Right atrium auricular region (tissue), 2 donors: Measurements from ENCODE around the gene ARHGEF7. TPM values are rescaled to one million over a fixed set of nuclear protein-coding genes. Genes with fewer than 3 reads are reported as not detected.

Source experiments
- DNase-seq: peaks from one replicate; pipeline ENCODE4 v3.0.0-alpha.2; 2019; ENCODE audit warnings: low spot score
- H3K27ac ChIP-seq, 2 donors: fragments of 200-600 bp; sonication (generic); 1 replicate in 1 of 2; 2 replicates in 1 of 2; pipeline ENCODE4 v1.5.1; 2016 to 2019
- H3K27me3 ChIP-seq, 2 donors: fragments of 200-600 bp; sonication (generic); one replicate each; pipeline versions ENCODE4 v1.5.1 to v1.6.0; 2017 to 2019
- H3K36me3 ChIP-seq: fragments of 200-600 bp; sonication (generic); one replicate; pipeline ENCODE4 v1.5.1; 2016
- H3K4me1 ChIP-seq, 2 donors: fragments of 200-600 bp; sonication (generic); one replicate each; pipeline versions ENCODE4 v1.5.1 to v1.6.0; 2017 to 2019
- H3K4me3 ChIP-seq, 2 donors: fragments of 200-600 bp; sonication (generic); 1 replicate in 1 of 2; 2 replicates in 1 of 2; pipeline ENCODE4 v1.5.1; 2017 to 2019; ENCODE audit warnings: mild to moderate bottlenecking in 1 of 2, moderate library complexity in 1 of 2
- H3K9me3 ChIP-seq, 2 donors: fragments of 200-600 bp; sonication (generic); one replicate each; pipeline ENCODE4 v1.5.1; 2019
- CTCF ChIP-seq, 2 donors: fragments of 200-600 bp; sonication (generic); IDR thresholded peaks; one replicate each; pipeline ENCODE4 v1.5.1; 2019; ENCODE audit warnings: antibody characterized with exemption in 2 of 2
- total RNA-seq, 2 donors: library from RNA; depleted of rRNA; stranded (reverse); fragments of >200 nt; gene quantifications; one replicate each; pipeline ENCODE4 v1.1.0, GENCODE V29; 2016

Gene ARHGEF7
- total RNA-seq, 2 donors from 2014 or later, result 27.8 to 36.9 TPM

GRCh38 chr13:111176421-111176820 lies 61.3 kb downstream of the ARHGEF7 start:
- TF ChIP-seq CTCF (IDR thresholded peaks at IDR 0.05), result no peak
- H3K9me3 ChIP-seq, result no peaks in the 10 kb centered on the region
- H3K36me3 ChIP-seq, result no peaks in the 10 kb centered on the region
- peaks cover 0 to 39% of the 10 kb centered on the region in 2 donors for H3K4me1 ChIP-seq
- no peak for DNase-seq
- no peak overlapping the region for H3K4me3 ChIP-seq
- no peaks in the 10 kb centered on the region for H3K27me3 ChIP-seq
- peak overlapping the region; percentile 77 to 81 for H3K27ac ChIP-seq

GRCh38 chr13:111177081-111177711 lies 62.1 kb downstream of the ARHGEF7 start:
- Histone ChIP-seq H3K4me1 (peaks cover 0 to 41% of the 10 kb centered on the region in 2 donors), H3K27me3 (no peaks in the 10 kb centered on the region), H3K36me3 (no peaks in the 10 kb centered on the region), H3K4me3 (no peak overlapping the region), H3K27ac (peak overlapping the region; percentile 77 to 81), H3K9me3 (no peaks in the 10 kb centered on the region)
- TF ChIP-seq CTCF (IDR thresholded peaks at IDR 0.05), result no peak
- DNase-seq, result peak; percentile 67

- Histone ChIP-seq H3K4me3 (no peak overlapping the region), H3K4me1 (peaks cover 0 to 41% of the 10 kb centered on the region in 2 donors), H3K27ac (peak overlapping the region; percentile 77 to 81), H3K9me3 (no peaks in the 10 kb centered on the region), H3K36me3 (no peaks in the 10 kb centered on the region), H3K27me3 (no peaks in the 10 kb centered on the region)
- no peak for DNase-seq
- TF ChIP-seq CTCF (IDR thresholded peaks at IDR 0.05), result no peak
Observed at GRCh38 chr13:111177921-111178320, 62.8 kb downstream of the ARHGEF7 start.

DNA sequence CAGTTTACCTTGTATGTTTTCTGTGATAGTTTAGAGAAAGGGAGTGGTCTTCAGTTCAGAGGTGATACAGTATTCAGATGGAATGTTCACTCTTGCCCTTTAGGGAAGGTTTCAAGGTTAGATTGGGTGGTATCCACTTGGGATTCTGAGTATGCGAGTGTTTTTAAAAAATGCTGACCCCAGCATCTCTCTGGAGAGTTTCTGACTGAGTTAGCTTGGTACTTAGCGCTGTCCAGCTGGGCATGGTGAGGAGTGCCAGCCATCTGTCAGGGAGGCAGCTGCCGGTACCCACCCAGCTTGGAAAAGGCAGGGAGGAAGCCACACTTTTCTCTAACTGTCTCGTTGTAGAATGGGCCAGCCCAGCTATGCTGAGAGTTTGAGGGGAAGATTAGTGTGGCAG lies 63.3 kb downstream of the ARHGEF7 start:
- no peak overlapping the region for H3K4me3 ChIP-seq
- peak overlapping the region; percentile 77 to 81 for H3K27ac ChIP-seq
- peaks cover 0 to 41% of the 10 kb centered on the region in 2 donors for H3K4me1 ChIP-seq
- DNase-seq, result no peak
- no peaks in the 10 kb centered on the region for H3K9me3 ChIP-seq
- no peaks in the 10 kb centered on the region for H3K36me3 ChIP-seq
- TF ChIP-seq CTCF (IDR thresholded peaks at IDR 0.05), result no peak
- H3K27me3 ChIP-seq, result no peaks in the 10 kb centered on the region

- no peak for TF ChIP-seq CTCF (IDR thresholded peaks at IDR 0.05)
- Histone ChIP-seq H3K27ac (peak overlapping the region in 1 of 2 donors; percentile 26), H3K36me3 (no peaks in the 10 kb centered on the region), H3K27me3 (no peaks in the 10 kb centered on the region), H3K4me3 (no peak overlapping the region), H3K9me3 (no peaks in the 10 kb centered on the region), H3K4me1 (peaks cover 0 to 51% of the 10 kb centered on the region in 2 donors)
- DNase-seq, result no peak
Observed at GRCh38 chr13:111179908-111180760, 65.0 kb downstream of the ARHGEF7 start.
